ENCODE measurements around the gene LPGAT1. TPM values are rescaled to one million over a fixed set of nuclear protein-coding genes. Genes with fewer than 3 reads are reported as not detected.

LPGAT1 gene
- total and polyA plus RNA-seq, 12 donors, result 5.9 to 36.6 (median 26.4) TPM

DNA sequence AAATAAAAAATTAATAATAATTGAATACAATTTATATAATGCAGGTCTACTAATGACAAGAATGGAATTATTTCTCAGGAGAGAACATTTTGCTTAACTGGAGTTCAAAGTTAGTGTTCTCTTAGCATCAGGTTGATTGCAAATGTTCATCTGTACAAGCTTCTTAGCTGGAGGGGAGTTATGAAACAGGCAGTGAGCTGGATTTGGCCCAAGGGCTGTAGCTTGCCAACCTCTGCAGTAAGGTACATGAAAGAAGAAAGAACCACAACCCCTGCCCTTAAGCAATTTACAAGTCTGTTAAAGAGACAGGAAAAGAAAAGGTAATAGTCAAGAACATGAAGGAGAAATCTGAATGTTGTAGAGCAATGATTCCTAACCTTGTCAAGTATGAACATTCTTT is 17.0 kb downstream of the LPGAT1 start:
- no peak overlapping the region for H3K27ac ChIP-seq
- intact Hi-C loops (cut with DNase I), result no loop called here
- H3K27me3 ChIP-seq, result no peaks in the 10 kb centered on the region
- DNase-seq, result peak; percentile 33 to 61
- TF ChIP-seq, protein P1, sequence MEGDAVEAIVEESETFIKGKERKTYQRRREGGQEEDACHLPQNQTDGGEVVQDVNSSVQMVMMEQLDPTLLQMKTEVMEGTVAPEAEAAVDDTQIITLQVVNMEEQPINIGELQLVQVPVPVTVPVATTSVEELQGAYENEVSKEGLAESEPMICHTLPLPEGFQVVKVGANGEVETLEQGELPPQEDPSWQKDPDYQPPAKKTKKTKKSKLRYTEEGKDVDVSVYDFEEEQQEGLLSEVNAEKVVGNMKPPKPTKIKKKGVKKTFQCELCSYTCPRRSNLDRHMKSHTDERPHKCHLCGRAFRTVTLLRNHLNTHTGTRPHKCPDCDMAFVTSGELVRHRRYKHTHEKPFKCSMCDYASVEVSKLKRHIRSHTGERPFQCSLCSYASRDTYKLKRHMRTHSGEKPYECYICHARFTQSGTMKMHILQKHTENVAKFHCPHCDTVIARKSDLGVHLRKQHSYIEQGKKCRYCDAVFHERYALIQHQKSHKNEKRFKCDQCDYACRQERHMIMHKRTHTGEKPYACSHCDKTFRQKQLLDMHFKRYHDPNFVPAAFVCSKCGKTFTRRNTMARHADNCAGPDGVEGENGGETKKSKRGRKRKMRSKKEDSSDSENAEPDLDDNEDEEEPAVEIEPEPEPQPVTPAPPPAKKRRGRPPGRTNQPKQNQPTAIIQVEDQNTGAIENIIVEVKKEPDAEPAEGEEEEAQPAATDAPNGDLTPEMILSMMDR (IDR thresholded peaks at IDR 0.05), result no peak
- H3K9me3 ChIP-seq, result peaks cover 0 to 9% (median 0%) of the 10 kb centered on the region in 11 donors
- no peak overlapping the region for H3K4me3 ChIP-seq
- H3K4me1 ChIP-seq, result peaks cover 0 to 35% (median 7%) of the 10 kb centered on the region in 9 donors
- ATAC-seq, result peak in 6 of 8 donors; percentile 34 to 91 (median 78)
- peaks cover 0 to 50% (median 9%) of the 10 kb centered on the region in 9 donors for H3K36me3 ChIP-seq

DNA sequence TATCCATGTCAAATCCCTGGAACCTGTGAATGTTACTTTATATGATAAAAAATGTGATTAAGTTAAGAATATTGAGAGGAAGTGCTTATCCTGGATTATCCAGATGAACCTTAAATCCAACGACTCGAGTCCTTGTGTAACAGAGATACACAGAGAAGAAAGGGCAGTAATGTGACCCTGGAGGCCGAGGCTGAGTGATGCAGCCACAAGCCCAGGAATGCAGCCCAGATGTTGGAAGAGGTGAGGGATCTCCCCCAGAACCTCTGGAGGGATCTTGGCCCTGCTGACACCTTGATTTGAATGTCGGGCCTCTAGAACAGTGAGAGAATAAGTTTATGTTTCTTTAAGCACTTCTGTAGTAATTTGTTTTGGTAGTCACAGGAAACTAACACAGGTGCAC is 18.0 kb downstream of the LPGAT1 start:
- no peak overlapping the region for H3K27ac ChIP-seq
- WGBS, 2 donors, result 79 to 91% methylated on average over 4 of the region's 4 CpGs
- no peak for ATAC-seq

DNA sequence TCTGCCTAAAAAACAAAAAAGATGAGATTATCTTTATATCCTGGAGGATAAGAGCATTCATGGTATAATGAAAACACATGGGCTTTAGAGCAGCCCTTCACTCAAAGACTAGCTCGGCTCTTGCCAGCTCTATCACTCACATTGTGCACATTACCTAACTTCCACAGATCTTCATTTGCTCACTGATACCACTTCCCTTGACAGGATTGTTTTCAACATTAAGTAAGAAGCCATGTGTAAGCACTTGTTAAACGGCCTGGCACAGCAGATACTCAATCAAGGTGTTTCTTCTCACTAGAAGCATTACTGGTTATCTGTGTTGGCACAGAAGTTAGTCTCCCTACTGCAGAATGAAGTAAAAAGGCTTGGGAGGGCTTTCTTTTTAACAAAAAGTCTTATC is 18.7 kb downstream of the LPGAT1 start:
- TF ChIP-seq, protein P1 (IDR thresholded peaks at IDR 0.05), result no peak
- ATAC-seq (no peak), DNase-seq (no peak)
- WGBS, 2 donors, result 62 to 65% methylated on average over 2 of the region's 2 CpGs
- Histone ChIP-seq H3K4me1 (peaks cover 0 to 33% (median 7%) of the 10 kb centered on the region in 9 donors), H3K4me3 (no peak overlapping the region), H3K9me3 (peaks cover 0 to 9% (median 0%) of the 10 kb centered on the region in 11 donors), H3K27me3 (no peaks in the 10 kb centered on the region), H3K27ac (no peak overlapping the region), H3K36me3 (peaks cover 0 to 63% (median 14%) of the 10 kb centered on the region in 9 donors)
- intact Hi-C loops (cut with DNase I), result no loop called here

More for the DNA sequence above, 18.0 kb downstream of the LPGAT1 start:
- H3K4me1 ChIP-seq, result peaks cover 0 to 35% (median 7%) of the 10 kb centered on the region in 9 donors
- peaks cover 0 to 56% (median 10%) of the 10 kb centered on the region in 9 donors for H3K36me3 ChIP-seq
- TF ChIP-seq, protein P1 (IDR thresholded peaks at IDR 0.05), result no peak
- no peak for DNase-seq
- H3K9me3 ChIP-seq, result peaks cover 0 to 9% (median 0%) of the 10 kb centered on the region in 11 donors
- no peak overlapping the region for H3K4me3 ChIP-seq
- no peaks in the 10 kb centered on the region for H3K27me3 ChIP-seq
- intact Hi-C loops (cut with DNase I), result no loop called here

DNA sequence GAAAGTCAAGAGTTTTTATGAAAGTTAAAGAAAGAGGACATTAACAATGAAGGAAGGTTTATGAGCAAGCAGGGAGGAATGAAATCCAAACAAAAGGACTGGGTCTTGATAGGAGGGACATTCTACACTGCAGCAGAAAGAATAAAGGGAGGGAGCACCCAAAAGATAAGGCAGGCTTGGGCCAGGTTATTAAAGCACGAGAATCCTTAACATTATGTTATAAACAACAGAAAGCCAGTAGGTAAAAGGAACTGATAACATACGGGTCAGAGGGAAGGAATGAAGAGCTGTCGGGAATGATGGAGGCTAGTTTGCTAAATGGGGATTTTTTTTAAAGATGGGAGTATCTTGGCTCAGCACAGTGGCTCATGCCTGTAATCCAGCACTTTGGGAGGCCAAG is 19.4 kb downstream of the LPGAT1 start:
- ATAC-seq (no peak), DNase-seq (no peak)
- no peak overlapping the region for H3K4me3 ChIP-seq
- no peak overlapping the region for H3K27ac ChIP-seq
- peaks cover 0 to 26% (median 7%) of the 10 kb centered on the region in 9 donors for H3K4me1 ChIP-seq
- intact Hi-C loops (cut with DNase I), result no loop called here
- TF ChIP-seq, protein P1 (IDR thresholded peaks at IDR 0.05), result no peak
- WGBS, 2 donors, result 80 to 84% methylated on average over 3 of the region's 3 CpGs
- H3K27me3 ChIP-seq, result no peaks in the 10 kb centered on the region
- peaks cover 0 to 9% (median 0%) of the 10 kb centered on the region in 11 donors for H3K9me3 ChIP-seq
- H3K36me3 ChIP-seq, result peaks cover 0 to 63% (median 14%) of the 10 kb centered on the region in 9 donors
